ENCODE measurements around the gene TFF1. TPM values are rescaled to one million over a fixed set of nuclear protein-coding genes. Genes with fewer than 3 reads are reported as not detected.

TFF1 gene
- total RNA-seq, 1 experiment from 2014 or later = not detected

DNA sequence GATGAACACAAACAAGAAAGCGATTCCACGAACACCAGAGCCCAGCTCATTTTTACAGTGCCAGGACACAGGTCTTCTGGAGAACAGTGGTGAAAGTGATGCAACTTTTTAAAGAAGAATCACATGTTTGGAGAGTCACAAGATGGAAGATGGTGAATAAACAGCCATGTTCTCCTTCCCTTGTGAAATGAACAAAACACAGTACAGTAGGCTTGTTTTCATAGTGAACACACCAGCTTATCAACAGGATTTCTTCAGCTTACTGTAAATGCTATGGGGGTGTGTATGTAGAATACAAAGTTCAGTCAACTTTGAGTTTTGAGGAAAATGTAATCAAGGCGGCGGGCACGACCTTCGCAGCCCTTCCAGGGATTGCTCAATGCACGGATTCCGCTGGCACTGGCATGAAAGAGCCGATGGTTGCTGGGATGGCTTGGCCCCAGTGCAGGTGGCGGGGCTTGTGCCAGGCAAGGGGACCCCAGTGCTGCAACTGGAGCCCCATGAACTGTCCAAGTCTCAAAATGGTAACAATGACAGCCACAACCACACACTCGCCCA, 19.8 kb upstream of the TFF1 start:
- in situ Hi-C loops (cut with HindIII; ENCODE audit: low sequenced_read_pairs) = no loop called here
- DNase-seq (ENCODE audit: low spot score) = no peak

DNA sequence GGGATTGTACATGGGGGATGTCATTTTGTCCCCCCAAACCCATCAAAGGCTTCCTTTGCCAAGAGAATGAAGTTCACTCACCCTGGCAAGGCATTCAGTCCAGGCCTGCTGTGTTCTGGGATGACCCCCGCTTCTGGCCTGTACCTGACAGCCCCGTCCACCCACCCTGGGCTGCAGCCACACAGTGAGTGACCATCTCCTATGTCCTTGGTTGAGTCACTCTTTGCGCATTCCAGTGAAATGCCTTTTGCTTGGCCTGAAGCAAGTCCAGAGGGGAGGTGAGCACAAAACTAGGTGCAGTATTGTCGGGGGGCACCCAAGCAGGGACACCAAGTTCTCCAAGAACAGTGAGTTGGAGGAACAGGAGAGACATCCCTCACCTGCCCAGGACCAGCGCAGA, 19.3 kb upstream of the TFF1 start:
- DNase-seq (ENCODE audit: low spot score) = no peak
- in situ Hi-C loops (cut with HindIII; ENCODE audit: low sequenced_read_pairs) = no loop called here

DNA sequence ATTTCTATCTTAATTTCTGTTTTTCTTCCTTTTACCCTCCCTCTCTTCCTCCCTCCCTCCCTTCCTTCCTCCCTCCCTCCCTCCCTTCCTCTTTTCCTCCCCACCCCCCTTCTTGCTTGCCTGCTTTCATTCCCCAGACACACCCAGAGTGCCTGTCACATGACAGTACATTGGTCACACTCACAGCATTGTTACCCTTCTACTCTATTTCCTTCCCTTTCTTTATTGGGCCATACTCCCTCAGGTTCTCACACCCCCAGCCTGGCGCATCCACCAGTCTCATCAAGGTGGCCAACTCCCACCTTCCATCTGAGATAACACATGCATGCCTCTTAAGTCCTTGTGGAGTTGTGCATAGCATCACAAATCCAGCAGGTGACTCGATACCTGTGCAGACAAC, 18.7 kb upstream of the TFF1 start:
- DNase-seq (ENCODE audit: low spot score) = no peak
- in situ Hi-C loops (cut with HindIII; ENCODE audit: low sequenced_read_pairs) = no loop called here

DNA sequence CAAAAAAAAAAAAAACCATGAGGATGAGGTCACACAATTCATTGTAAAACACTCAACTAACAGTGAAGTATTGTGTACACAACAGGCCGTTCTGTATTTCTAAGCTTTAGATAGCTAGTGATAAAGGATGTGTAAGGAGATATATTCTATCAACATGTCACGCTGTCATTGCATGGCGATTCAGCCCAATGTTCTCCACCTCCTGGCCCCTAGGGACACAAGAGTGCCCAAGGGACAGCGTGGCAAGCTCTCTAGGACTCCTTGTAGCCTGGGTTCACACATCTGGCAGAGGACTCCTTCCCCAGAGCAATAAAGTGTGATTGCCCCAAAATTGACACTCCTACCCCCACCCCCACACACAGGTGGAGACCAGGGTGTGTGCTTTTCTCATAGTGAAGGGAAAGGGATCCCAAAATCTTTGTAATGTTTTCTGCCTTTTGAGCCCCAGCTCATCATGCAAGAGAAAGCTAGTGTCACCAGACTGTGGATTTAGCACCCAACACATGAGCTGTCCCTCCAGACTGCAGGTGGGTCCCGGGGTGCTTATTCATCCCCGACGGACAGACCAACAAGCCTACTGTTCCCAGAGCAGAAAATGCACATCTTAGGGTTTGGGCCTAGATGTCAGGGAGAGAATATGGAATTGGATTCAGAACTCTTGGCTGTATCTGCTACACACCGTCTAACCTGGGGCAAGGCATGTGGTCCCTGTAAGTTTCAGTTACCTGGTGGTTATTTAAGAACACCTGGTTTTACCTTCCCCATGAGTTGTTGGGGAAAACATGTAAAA, 18.0 kb upstream of the TFF1 start:
- no peak for DNase-seq (ENCODE audit: low spot score)
- in situ Hi-C loops (cut with HindIII; ENCODE audit: low sequenced_read_pairs) = no loop called here

DNA sequence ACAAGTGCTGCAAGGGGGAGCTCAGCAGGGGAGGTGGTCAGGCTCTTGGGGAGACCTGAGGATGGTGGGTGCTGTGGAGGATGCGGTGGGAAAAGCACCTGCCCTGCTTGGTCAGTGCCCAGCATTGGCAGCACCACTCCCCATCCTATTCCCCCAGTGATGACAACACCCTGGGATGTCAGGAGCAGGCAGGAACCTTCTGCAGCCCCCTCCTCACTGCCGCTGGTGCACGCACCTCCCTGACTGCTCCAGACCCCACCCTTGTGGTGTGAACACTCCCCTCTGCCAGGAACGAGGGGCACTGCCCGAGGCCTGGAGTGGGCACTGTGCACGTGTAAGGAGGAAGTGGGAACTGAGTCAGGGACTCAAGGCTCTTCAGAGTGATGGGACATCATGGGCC, 17.0 kb upstream of the TFF1 start:
- in situ Hi-C loops (cut with HindIII; ENCODE audit: low sequenced_read_pairs) = no loop called here
- DNase-seq (ENCODE audit: low spot score) = no peak

DNA sequence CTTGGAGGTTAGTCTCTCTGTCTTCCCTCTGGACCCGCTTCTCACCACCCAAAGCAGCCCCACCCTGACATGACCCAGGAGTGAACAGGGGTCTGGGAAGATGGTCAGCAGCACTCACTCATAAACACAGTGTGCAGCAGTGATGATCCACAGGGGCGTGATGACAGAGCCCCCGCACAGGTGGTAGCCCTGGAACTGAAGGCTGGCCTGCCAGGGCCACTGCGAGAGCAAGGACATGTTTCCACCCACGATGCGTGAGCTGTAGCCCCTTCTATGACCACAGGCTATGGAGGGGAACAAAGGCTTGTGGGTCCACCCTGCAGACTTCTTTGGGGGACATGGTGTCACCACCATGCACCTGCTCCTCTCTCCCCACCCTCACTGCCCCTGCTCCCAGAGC, 16.6 kb upstream of the TFF1 start:
- in situ Hi-C loops (cut with HindIII; ENCODE audit: low sequenced_read_pairs) = no loop called here
- no peak for DNase-seq (ENCODE audit: low spot score)

DNA sequence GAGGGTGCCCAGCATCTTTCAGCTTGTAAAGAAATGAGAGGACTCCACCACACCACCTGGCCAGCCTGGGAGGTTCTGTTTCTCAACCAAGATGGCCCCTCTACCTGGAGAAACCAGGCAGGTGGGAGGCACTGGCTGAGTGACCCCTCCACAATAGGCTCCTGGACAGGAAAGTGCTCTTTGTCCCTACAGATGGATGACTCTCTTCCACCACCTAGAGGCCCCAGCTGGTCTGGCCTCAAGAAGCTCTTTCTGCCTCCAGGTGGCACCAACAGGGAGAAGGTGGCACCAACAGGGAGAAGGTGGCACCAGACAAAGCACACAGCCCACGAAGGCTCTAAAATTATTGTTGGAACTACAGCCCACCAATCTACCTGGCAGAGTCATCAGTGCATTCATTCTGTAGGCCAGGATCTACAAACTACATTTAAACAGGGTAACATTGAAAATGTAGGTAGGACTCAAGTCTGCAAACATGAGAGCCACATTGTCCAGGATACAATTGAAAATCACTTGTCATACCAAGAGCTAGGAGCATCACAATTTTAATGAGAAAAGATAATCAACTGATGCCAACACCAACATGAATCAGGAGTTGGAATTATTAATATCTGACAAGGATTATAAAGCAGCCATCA, 15.1 kb upstream of the TFF1 start:
- DNase-seq (ENCODE audit: low spot score) = peak; percentile 6

DNA sequence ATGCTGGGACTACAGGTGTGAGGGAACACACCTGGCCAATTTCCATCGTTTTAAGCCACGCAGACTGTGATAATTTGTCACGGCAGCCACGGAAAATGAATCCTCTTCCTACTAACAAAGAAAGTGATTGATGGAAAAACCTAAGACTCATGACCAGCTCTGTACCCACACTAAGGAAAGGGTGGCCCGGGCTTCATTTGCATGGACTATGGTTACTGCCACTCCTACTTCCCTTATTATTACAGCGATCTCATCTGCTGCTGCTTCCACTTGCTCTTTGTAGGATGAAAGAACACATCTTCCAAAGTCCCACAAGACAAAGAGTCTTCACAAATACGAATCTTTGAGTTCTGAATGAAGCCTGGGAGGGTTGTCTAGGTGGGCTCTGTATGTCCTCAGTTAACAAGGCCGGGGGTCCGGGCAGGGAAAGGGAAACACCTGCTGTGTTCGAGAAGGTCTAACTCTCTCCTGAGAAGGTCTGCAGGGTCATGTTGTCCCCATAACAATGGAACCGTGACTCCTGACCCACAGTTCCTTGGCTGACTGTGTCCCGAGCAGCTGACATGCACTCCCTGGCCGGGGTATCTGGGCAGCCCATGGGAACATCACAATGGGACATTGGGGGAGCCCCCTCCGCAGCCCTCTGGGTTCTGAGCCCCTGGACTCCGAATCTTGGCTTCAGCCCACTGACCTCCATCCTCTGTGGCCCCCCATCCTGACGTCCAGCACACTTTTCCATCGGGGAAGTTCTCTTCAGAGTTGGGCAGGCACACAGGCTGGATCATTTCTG, 13.3 kb upstream of the TFF1 start:
- no peak for DNase-seq (ENCODE audit: low spot score)
- in situ Hi-C loops (cut with HindIII; ENCODE audit: low sequenced_read_pairs) = no loop called here

More for the DNA sequence above, 15.1 kb upstream of the TFF1 start:
- in situ Hi-C loops (cut with HindIII; ENCODE audit: low sequenced_read_pairs) = no loop called here

DNA sequence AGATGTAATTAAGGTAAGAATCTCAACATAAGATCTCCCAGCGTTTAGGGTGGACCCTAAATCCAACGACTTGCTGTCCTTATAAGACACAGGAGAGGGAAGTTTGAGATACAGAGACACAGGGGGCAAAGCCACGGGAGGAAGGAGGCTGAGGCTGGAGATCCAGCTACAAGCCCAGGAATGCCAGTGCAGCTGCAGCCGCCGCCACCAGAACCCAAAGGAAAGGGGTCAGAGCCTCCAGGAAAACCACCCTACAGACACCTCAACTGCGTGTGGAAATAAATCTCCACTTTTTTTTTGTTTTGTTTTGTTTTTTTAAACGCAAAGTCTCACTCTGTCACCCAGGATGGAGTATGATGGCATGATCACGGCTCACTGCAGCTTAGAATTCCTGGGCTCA, 12.1 kb upstream of the TFF1 start:
- in situ Hi-C loops (cut with HindIII; ENCODE audit: low sequenced_read_pairs) = no loop called here

DNA sequence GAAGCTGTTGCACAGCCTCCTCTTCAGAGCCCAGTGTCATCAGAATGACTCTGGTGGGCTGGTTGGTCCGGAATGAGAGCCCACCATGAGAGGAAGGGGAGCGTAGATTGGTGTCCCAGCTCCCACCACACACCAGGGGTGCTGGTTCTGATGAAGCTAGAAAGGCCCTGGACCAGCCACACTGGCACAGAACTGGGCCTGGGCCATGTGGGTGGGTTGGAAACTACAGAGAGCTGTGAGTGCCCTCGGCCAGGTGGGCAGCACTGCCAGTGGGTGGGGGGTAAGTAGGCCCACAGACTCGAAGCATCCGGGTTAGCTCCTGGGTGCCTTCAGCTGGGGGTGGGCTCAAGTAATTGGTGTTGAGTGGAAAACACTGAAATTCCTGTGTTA, 11.6 kb upstream of the TFF1 start:
- DNase-seq (ENCODE audit: low spot score) = no peak
- in situ Hi-C loops (cut with HindIII; ENCODE audit: low sequenced_read_pairs) = no loop called here

More for the DNA sequence above, 12.1 kb upstream of the TFF1 start:
- no peak for DNase-seq (ENCODE audit: low spot score)

DNA sequence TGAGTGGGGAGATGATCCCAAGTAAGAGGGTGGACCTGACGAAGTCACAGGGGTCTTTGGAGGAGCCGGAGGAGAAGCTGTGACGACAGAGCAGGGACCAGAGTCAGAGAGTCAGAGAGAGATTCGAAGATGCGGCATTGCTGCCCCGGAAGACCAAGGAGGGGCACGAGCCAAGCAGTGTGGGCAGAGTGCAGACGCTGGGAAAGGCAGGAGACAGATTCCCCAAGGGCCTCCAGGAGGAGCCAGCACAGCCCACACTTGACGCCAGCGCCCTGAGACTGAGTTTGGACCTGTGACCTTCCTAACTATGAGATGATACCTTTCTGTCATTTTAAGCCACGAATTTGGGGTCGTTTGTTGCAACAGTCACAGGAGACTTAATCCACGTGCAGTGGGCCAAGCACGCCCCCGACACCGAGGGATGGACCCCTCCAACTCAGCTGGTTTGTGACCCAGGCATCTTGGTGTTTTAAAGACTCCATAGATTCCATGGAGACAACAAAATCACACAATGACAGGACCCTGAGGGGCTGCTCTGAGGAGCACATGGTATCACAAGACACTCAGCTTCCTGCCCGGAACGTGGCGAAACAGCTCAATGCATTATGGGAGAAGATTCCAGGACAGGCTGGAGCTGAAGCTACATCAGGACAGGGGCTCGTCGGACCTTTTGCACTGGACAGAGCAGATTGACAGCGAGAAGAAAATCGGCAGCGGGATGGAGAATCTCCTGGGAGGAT, 11.0 kb upstream of the TFF1 start:
- no peak for DNase-seq (ENCODE audit: low spot score)
- in situ Hi-C loops (cut with HindIII; ENCODE audit: low sequenced_read_pairs) = no loop called here

DNA sequence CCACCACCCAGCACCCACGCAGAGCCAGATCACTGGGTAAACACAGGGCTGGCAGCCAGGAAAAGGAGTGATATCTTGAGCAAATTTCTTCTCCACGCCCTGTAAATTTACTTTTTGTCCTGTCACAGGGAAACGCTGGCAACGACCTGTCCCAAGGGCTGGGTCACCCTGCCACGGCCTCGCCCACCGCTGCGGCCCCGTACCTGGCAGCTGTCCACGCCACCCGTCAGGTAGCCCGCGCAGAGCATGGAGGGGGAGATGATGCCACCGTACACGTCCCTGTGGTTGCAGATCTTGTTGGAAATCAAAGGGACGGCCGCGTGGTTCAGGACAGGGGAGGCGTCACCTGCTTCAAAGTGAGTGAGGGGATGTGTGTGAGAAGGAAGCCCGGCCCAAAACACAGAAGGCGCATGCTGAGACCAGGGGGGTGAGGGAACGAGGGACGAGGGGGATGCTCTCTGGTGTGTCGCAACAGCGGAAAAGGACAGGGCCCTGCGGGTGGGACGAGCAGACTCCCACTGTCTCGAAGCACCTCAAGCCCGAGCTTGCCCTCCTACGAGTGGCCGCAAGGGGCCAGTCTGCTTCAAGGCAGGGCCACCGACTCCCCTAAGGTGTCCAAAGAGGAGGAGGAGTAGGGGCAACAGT, 10.1 kb upstream of the TFF1 start:
- DNase-seq (ENCODE audit: low spot score) = no peak
- in situ Hi-C loops (cut with HindIII; ENCODE audit: low sequenced_read_pairs) = no loop called here

DNA sequence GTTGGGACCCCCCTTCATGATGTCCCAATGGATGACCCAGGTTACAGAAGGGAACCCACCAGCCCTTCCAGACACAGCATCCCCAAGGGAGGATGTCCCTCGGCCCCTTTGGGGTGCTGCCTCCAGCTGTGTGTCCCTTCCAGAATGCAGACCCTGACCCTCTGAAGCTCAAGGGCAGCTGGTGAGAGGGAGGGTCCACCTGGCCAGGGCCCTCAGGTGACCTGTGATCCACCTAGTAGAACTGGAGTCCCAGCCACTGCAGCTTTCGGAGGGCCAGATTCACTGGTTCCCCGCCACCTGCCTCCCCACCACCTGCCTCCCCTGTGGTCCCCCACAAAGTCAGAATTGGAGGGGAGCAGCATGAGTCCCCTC, 9.6 kb upstream of the TFF1 start:
- no peak for DNase-seq (ENCODE audit: low spot score)
- in situ Hi-C loops (cut with HindIII; ENCODE audit: low sequenced_read_pairs) = no loop called here

DNA sequence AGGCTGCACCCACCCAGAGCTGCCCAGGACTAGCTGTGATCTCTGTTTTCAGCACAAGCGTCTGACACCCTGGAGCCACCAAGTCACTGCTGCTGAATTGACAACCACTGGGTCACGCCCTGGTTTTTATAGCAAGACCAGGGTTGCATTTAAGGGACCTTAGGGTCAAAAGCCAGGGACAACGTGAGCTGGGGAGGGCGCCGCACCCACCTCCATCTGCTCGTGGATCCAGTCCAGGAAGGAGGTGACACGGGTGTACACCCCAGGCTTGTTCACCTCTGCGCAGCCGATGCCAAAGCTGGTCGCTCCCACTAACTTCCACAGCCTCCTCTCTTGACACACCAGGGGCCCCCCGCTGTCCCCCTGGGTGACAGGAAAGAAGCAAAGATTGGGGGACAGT, 9.2 kb upstream of the TFF1 start:
- in situ Hi-C loops (cut with HindIII; ENCODE audit: low sequenced_read_pairs) = no loop called here
- DNase-seq (ENCODE audit: low spot score) = no peak

DNA sequence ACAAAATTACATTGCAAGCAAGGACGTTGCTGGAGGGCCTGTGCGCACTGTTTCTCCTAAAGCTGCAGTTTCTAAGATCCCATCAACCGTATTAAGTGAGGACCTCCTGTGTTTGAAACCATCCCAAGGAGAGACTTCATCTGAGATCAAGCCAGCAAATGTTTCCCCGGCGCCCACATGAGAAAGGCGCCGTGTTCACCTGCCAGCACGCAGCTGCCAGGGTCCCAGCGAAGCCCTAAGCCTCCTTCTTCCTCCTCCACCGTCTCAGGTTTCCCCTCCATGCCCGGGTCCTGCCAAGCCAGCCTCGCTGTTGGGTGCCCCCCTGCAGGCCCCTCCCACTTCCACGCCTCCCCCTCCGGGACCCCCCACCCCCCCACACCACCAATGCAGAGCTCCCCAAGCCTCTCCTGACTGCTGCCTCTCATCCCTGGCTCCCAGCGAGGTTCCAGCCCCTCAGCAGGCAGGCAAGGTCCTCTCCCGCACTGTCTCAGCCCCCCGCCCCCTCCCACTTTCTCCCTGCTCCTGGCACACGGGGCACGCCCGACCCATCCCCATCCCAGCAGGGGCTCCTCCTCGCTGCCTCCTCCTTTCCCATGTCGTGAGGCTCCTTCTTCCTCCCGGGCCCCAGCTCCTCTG, 8.6 kb upstream of the TFF1 start:
- no peak for DNase-seq (ENCODE audit: low spot score)
- in situ Hi-C loops (cut with HindIII; ENCODE audit: low sequenced_read_pairs) = no loop called here

DNA sequence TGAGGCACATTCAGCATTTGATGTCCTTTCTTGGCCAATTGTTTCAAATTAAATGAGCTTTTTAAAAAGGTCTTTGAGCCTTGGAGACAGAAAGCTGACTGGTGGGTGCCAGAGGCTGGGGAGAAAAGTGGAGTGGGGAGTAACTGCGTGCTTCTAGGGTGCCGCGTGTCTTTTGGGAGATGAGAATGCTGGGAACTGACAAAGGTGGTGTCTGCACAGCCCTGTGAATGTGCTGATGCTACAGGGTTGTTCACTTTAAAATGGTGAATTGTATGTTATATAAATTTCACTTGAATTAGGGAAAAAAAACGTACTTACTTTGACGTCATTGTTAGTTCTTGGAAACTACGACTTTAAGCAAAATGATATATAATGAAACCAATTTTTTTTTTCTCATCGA, 8.1 kb upstream of the TFF1 start:
- in situ Hi-C loops (cut with HindIII; ENCODE audit: low sequenced_read_pairs) = no loop called here

DNA sequence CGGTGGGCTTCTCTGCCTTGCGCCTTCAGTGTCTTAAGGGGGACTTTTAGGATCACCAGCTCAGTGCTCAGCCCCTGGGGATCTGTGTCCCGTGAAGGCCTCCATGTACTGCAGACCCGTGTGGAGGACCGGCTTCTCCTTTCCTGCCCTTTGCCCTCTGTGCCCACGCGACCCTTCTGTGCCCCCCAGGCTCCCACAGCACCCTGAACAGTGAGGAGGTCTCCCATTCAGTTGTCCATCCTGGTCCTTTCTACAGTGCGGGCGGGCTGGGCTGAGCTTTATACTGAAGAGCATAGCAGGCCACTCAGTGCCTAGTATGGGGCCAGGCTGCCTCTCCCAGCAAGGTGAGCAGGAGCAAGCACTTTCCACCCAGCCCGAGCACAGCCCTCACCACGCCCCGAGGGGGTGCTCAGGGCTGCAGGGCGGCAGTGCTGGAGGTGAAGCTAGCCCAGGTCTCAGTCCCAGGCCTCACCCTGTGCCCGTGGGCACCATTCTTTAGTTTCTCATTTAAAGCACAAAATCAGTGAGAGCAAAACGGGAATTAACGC, 7.6 kb upstream of the TFF1 start:
- in situ Hi-C loops (cut with HindIII; ENCODE audit: low sequenced_read_pairs) = no loop called here
- no peak for DNase-seq (ENCODE audit: low spot score)

More for the DNA sequence above, 8.1 kb upstream of the TFF1 start:
- DNase-seq (ENCODE audit: low spot score) = no peak

DNA sequence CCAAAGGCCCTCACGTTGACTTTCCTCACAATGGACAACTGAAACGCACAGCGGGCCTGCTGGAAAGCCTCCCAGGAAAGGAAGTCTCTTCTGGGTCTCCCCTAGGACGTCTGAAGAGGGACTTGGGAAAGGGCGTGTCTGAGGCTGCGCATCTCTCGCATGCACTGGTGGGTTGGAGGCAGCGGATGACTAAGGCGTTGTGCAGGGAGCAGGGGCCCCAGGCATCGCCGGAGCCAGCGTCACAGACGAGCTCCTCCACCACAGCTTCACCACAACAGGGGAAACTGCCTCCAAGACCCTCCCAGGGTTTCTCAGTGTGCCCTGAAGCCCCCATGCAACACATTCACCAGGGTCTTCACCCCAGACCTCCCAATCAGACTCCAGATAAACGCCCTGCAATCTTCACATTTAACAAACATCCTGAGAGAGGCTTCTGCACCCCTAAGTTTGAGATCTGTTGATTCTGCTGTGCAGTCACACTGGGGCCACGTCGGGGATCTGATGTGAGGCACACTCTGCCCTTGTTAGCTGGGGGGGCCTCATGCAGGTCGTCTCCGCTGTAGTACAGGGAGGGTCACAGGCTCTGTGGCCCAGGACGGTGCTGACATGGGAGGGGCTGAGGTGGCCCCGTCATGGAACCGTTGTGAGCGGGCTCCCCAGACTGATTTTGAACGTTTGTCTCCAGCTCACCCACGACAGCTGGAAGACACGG, 7.0 kb upstream of the TFF1 start:
- in situ Hi-C loops (cut with HindIII; ENCODE audit: low sequenced_read_pairs) = no loop called here
- no peak for DNase-seq (ENCODE audit: low spot score)

Measured in G401 (cell line).